KOPT-K1 (cell line): Measurements from ENCODE around the gene MSRB2.

Source experiments
- H3K27ac ChIP-seq: fragments of 200-600 bp; sonication (generic); 2 replicates; pipeline ENCODE4 v1.5.1; 2016; ENCODE audit warnings: antibody characterized with exemption, mild to moderate bottlenecking, low read depth, low read length; ENCODE audit not compliant: poor library complexity, severe bottlenecking
- H3K36me3 ChIP-seq: fragments of 200-600 bp; sonication (generic); 2 replicates; pipeline ENCODE4 v1.5.1; 2017; ENCODE audit warnings: antibody characterized with exemption, mild to moderate bottlenecking, low read length, moderate library complexity; ENCODE audit not compliant: insufficient read depth
- H3K9me3 ChIP-seq: fragments of 200-600 bp; sonication (generic); 2 replicates; pipeline ENCODE4 v1.5.1; 2017; ENCODE audit warnings: antibody characterized with exemption, low read length, mild to moderate bottlenecking; ENCODE audit not compliant: insufficient read depth, poor library complexity, severe bottlenecking

MSRB2 gene

GRCh38 chr10:23088609-23089008, 6.8 kb upstream of the MSRB2 start:
- Histone ChIP-seq H3K27ac (no peak overlapping the region), H3K36me3 (no peaks in the 10 kb centered on the region), H3K9me3 (peaks cover 7% of the 10 kb centered on the region)

DNA sequence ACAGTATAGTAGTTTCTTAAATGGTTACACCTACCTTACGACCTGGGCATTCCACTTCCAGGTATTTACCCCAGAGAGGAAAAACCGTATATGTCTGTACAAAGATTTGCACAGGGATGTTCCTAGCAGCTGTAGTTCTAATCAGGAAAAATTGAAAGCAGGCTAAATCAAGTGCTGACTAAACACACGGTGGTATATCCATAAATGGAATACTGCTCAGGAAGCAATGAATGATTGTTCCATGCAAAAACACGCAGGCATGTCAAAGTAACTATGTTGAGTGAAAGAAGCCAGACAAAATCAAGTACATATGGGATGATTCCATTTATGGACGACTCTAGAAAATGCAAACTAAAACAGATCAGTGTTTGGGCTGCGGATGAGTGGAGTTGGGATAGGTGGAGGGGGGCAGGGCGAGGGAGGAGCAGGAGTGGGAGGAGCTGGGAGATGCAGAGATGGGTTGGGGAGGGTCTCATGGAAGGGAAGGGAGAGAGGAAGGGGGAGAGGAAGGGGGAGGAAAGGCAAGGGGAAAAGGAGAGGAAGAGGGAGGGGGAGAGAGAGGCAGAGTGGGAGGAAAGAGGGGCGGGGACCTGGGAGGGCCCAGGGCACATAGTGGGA, 484 bp upstream of the MSRB2 start:
- peaks cover 7% of the 10 kb centered on the region for H3K9me3 ChIP-seq
- H3K27ac ChIP-seq, result no peak overlapping the region
- no peaks in the 10 kb centered on the region for H3K36me3 ChIP-seq

GRCh38 chr10:23095966-23096801, 805 bp downstream of the MSRB2 start:
- peak overlapping the region; percentile 60 for H3K27ac ChIP-seq
- peaks cover 7% of the 10 kb centered on the region for H3K9me3 ChIP-seq
- H3K36me3 ChIP-seq, result no peaks in the 10 kb centered on the region

GRCh38 chr10:23096802-23097549, 1.6 kb downstream of the MSRB2 start:
- Histone ChIP-seq H3K27ac (no peak overlapping the region), H3K9me3 (peaks cover 7% of the 10 kb centered on the region)

DNA sequence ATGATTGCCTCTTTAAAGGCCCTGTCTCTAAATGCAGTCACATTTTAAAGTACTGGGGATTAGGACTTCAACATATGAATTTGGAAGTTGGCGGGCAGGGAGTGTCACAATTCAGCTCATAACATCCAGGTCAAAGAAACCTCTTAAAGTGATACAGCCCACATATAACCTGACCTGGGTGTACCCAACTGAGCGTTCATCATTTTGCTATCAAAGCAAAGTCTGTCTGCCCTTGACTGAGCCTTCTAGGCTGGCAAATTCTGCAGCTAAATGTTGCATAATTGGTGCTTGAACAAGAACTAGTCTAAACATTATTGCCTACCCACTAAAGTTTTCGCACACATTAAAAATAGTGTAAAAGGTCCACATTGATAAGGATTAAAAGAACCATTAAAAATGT, 3.7 kb downstream of the MSRB2 start:
- Histone ChIP-seq H3K27ac (no peak overlapping the region), H3K36me3 (no peaks in the 10 kb centered on the region), H3K9me3 (no peaks in the 10 kb centered on the region)

More at GRCh38 chr10:23096802-23097549, 1.6 kb downstream of the MSRB2 start:
- no peaks in the 10 kb centered on the region for H3K36me3 ChIP-seq

DNA sequence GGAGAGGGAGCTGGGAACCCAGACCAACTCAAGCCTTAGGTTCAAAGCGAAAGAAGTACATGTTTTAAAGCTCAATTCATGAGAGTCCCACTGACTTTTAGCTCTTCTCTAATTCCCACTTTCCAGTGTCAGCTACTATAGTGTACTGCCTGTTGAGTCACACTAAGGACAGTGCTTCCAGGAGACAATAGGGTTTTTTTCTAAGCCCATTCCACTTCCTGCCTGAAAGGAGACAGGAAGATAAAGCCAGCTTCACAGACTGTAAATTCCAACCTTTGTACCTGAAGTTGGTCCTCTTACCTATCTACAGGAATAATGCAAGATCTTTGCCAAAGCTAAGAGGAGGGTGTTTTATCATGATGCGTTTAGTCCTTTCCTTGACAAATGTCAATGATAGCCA, 4.4 kb downstream of the MSRB2 start:
- no peak overlapping the region for H3K27ac ChIP-seq
- H3K36me3 ChIP-seq, result no peaks in the 10 kb centered on the region
- H3K9me3 ChIP-seq, result no peaks in the 10 kb centered on the region

DNA sequence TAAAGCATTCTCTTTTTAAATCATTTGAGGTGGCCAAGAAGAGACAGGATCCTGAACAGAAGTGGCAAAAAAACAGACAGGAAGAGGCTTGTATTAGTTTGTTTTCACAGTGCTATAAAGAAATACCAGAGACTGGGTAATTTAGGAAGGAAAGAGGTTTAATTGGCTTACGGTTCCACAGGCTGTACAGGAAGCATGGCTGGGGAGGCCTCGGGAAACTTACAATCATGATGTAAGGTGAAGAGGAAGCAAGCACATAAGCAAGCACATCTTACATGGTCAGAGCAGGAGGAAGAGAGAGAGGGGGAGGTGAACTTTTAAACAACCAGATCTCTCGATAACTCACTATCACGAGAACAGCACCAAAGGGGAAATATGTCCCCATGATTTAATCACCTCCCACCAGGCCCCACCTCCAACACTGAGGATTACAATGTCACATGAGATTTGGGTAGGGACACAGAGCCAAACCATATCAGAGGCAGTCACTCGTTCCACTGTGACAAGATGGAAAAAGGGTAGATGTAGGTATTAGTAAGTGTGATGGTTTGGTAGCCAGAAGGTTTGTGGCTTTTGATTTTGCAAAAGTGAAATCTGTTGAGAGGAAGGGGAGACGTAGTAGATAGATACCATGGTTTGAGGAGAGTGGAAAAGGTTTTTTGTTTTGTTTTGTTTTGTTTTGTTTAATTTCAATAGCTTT, 5.1 kb downstream of the MSRB2 start:
- Histone ChIP-seq H3K36me3 (no peaks in the 10 kb centered on the region), H3K9me3 (no peaks in the 10 kb centered on the region), H3K27ac (no peak overlapping the region)

DNA sequence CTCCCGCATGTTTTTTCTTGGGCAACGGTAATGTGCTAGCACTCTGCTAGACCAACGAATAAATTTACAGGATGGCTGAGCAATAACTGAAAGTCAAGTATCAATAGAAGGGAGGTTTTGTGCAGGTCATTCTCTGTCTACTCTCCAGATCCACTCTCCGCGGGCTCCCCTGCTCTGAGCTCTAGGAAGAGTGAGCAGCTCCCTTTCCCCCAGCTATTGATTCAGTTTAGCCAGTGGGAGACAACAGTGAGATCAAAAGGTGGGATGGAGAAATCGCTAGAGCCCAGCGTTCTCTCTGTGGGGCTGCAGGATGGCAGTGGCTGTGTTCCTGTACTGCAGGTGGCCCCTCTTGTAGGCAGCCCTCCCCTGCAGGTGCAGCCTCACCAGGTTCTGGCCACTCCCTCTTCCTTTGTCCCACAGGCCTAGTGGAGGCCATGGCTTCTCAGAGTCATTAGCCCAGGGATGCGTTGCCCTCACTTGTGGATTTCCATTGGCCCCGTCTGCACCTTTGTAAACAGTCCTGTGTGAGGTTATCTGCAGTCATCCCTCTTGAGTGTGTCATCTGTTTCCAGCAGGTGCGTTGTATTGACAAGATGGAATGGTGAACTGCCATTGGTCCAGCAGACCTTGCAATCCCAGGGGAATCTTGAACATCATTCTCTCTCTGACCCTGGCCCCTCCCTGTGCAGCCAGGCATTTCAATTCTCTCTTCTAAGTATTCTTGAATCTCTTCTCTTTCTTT, 11.1 kb downstream of the MSRB2 start:
- Histone ChIP-seq H3K36me3 (peaks cover 23% of the 10 kb centered on the region), H3K27ac (no peak overlapping the region), H3K9me3 (no peaks in the 10 kb centered on the region)

DNA sequence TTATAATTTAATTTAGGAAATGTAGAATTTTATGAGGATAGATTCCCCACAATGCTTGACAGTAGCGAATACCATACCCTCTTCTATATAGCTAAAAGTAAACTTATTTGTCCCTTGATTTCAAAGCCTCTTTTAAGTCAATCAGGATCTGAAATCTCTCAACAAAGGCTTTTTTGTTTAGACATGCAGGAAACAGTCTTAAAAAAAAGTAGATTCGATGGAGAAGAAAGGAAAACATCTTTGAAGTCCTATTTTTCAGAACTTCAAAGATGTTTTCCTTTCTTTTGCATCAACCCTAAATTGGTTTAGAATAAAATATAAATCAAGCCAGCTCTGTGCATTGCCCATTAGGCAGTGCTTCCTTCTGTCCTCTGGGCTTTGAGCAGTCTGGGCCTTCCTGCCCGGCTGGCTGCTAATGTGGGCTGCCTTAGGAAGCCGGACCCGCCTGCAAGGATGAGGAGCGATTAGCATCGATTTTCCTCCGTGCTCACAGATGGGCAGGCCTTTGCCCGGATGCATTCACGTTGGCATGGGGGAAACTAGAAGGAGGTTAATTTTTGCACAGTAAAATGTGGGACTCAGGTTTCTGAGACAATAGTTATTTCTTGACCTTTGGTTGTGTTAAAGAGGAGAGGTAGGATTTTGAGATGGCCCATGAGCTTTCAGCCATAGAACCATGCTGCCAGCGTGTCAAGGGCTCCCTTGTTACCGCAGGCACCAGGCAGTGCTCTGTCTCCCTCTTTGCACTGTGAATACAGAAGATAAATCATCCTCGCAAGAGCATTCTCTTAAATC, 15.5 kb downstream of the MSRB2 start:
- H3K27ac ChIP-seq, result no peak overlapping the region
- H3K9me3 ChIP-seq, result no peaks in the 10 kb centered on the region
- H3K36me3 ChIP-seq, result peaks cover 28% of the 10 kb centered on the region

DNA sequence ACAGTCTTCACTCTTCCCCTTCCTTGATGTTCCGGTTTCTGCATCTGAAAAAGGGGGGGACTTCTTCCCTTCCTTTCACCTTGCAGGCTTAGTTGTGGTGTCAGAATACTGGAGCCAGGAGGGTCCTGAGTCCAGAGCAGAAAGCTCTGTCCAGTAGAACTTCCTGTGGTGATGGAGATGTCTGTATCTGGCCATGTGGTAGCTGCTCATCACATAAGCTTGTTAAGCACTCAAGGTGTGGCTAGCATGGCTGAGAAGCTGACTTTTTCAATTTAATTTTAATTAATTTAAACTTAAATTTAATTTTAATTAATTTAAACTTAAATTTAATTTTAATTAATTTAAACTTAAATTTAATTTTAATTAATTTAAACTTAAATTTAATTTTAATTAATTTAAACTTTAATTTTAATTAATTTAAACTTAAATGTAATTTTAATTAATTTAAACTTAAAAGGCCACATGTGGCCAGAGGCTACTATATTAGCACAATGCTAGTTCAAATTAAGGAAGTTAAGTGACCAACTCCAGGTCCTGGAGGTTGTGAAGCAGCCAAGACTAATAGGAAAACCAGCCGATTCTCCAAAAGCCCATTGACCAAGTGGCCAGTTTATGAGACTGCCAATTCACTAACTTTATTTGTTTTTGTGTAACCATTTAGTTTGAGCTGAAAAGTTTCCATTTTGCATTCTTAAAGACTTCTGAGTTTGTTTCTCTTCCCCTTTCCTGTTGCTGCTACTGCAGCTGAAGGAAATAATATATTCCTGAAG, 16.3 kb downstream of the MSRB2 start:
- no peak overlapping the region for H3K27ac ChIP-seq

GRCh38 chr10:23114228-23114850, 19.0 kb downstream of the MSRB2 start:
- H3K36me3 ChIP-seq, result peaks cover 32% of the 10 kb centered on the region
- no peak overlapping the region for H3K27ac ChIP-seq
- H3K9me3 ChIP-seq, result no peaks in the 10 kb centered on the region

More for the DNA sequence above, 16.3 kb downstream of the MSRB2 start:
- H3K36me3 ChIP-seq, result peaks cover 22% of the 10 kb centered on the region
- H3K9me3 ChIP-seq, result no peaks in the 10 kb centered on the region

- H3K9me3 ChIP-seq, result no peaks in the 10 kb centered on the region
- peaks cover 28% of the 10 kb centered on the region; the same call in 1 of the 2 replicates for H3K36me3 ChIP-seq
- no peak overlapping the region for H3K27ac ChIP-seq
Measured at GRCh38 chr10:23116486-23117205, 21.3 kb downstream of the MSRB2 start.
